ENCODE data around the gene PYROXD2.

Gene PYROXD2

GRCh38 chr10:98433881-98434732 is 19.1 kb upstream of the PYROXD2 start:
- DNase-seq (ENCODE audit: insufficient read length, low spot score) (no peak), FAIRE-seq (no peak)
- no peak for TF ChIP-seq CTCF (IDR thresholded peaks at IDR 0.05; ENCODE audit: insufficient read depth, missing control alignments)

- no peak for TF ChIP-seq CTCF (IDR thresholded peaks at IDR 0.05; ENCODE audit: insufficient read depth, missing control alignments)
- FAIRE-seq (no peak), DNase-seq (ENCODE audit: insufficient read length, low spot score) (no peak)
Observed at GRCh38 chr10:98433371-98433770, 18.4 kb upstream of the PYROXD2 start.

- FAIRE-seq = no peak
- no peak for TF ChIP-seq CTCF (IDR thresholded peaks at IDR 0.05; ENCODE audit: insufficient read depth, missing control alignments)
- DNase-seq (ENCODE audit: insufficient read length, low spot score) = no peak
Observed at GRCh38 chr10:98432330-98432729, 17.3 kb upstream of the PYROXD2 start.

- no peak for TF ChIP-seq CTCF (IDR thresholded peaks at IDR 0.05; ENCODE audit: insufficient read depth, missing control alignments)
- no peak for FAIRE-seq
- no peak for DNase-seq (ENCODE audit: insufficient read length, low spot score)
Observed at GRCh38 chr10:98431016-98431415, 16.0 kb upstream of the PYROXD2 start.

GRCh38 chr10:98430427-98430826 is 15.4 kb upstream of the PYROXD2 start:
- FAIRE-seq = no peak
- DNase-seq (ENCODE audit: insufficient read length, low spot score) = no peak
- TF ChIP-seq CTCF (IDR thresholded peaks at IDR 0.05; ENCODE audit: insufficient read depth, missing control alignments) = no peak

- DNase-seq (ENCODE audit: insufficient read length, low spot score) (no peak), FAIRE-seq (no peak)
- TF ChIP-seq CTCF (IDR thresholded peaks at IDR 0.05; ENCODE audit: insufficient read depth, missing control alignments) = no peak
Observed at GRCh38 chr10:98429320-98430072, 14.5 kb upstream of the PYROXD2 start.
